HG03103 (cell line): ENCODE measurements around the gene RAB5A.
A peak's percentile ranks its signal among the peaks of the same experiment; 100 is the strongest.
"Not testable (repeated sequence)": the region's sequence is repeated elsewhere in the genome, so short reads cannot be mapped to it uniquely, and the experiment has no call there.

ENCODE experiments used
- ATAC-seq: cut with Tn5 transposase; IDR thresholded peaks from one replicate; pipeline ENCODE4 v1.9.1; 2021; ENCODE audit warnings: low read depth; ENCODE audit not compliant: unreplicated experiment

Gene RAB5A

GRCh38 chr3:19946832-19947548, at the start of gene RAB5A:
TSS of gene RAB5A (plus strand) at chr3:19947097. CDS start at chr3:19950899, 3,802 bp downstream.
- peak; percentile 96 for ATAC-seq

- ATAC-seq, result no peak
Measured at GRCh38 chr3:19898721-19899120, 48.2 kb upstream of the RAB5A start.

GRCh38 chr3:19899264-19899663, 47.6 kb upstream of the RAB5A start:
- no peak for ATAC-seq

- ATAC-seq, result not testable (repeated sequence)
Measured at GRCh38 chr3:19899833-19900232, 47.1 kb upstream of the RAB5A start.

- ATAC-seq, result no peak
Measured at GRCh38 chr3:19901337-19901736, 45.6 kb upstream of the RAB5A start.

GRCh38 chr3:19901918-19902317, 45.0 kb upstream of the RAB5A start:
- no peak for ATAC-seq

GRCh38 chr3:19903649-19904048, 43.2 kb upstream of the RAB5A start:
- no peak for ATAC-seq

- ATAC-seq, result no peak
Measured at GRCh38 chr3:19907523-19907922, 39.4 kb upstream of the RAB5A start.

GRCh38 chr3:19911452-19911851, 35.4 kb upstream of the RAB5A start:
- no peak for ATAC-seq

- no peak for ATAC-seq
Measured at GRCh38 chr3:19917167-19917566, 29.7 kb upstream of the RAB5A start.

- no peak for ATAC-seq
Measured at GRCh38 chr3:19920401-19921080, 26.4 kb upstream of the RAB5A start.

GRCh38 chr3:19931180-19931692, 15.7 kb upstream of the RAB5A start:
- peak; percentile 74 for ATAC-seq

GRCh38 chr3:19931767-19932188, 15.1 kb upstream of the RAB5A start:
- ATAC-seq, result peak; percentile 32

- no peak for ATAC-seq
Measured at GRCh38 chr3:19932422-19932821, 14.5 kb upstream of the RAB5A start.

- no peak for ATAC-seq
Measured at GRCh38 chr3:19934098-19934566, 12.8 kb upstream of the RAB5A start, which contains the start of gene EFHB. TSS of gene EFHB (minus strand) at chr3:19934217. CDS start at chr3:19934018, 199 bp downstream.

- no peak for ATAC-seq
Measured at GRCh38 chr3:19937459-19938294, 9.2 kb upstream of the RAB5A start.

GRCh38 chr3:19938295-19938627, 8.6 kb upstream of the RAB5A start:
- ATAC-seq, result no peak

GRCh38 chr3:19940643-19941042, 6.3 kb upstream of the RAB5A start:
- no peak for ATAC-seq

- no peak for ATAC-seq
Measured at GRCh38 chr3:19945534-19945933, 1.4 kb upstream of the RAB5A start.

- peak; percentile 1 for ATAC-seq
Measured at GRCh38 chr3:19945969-19946831, 697 bp upstream of the RAB5A start.
